DMS114 treated with DMSO at 0.1 percent for 48 hours (cell line): ENCODE data around the gene SLC36A4.
"Not testable (repeated sequence)": the region's sequence is repeated elsewhere in the genome, so short reads cannot be mapped to it uniquely, and the experiment has no call there.

Experiments
- DNase-seq: peaks from one replicate; lab custom pipeline; 2025; ENCODE audit not compliant: unreplicated experiment; lab: John Stamatoyannopoulos, UW

Gene SLC36A4

DNA sequence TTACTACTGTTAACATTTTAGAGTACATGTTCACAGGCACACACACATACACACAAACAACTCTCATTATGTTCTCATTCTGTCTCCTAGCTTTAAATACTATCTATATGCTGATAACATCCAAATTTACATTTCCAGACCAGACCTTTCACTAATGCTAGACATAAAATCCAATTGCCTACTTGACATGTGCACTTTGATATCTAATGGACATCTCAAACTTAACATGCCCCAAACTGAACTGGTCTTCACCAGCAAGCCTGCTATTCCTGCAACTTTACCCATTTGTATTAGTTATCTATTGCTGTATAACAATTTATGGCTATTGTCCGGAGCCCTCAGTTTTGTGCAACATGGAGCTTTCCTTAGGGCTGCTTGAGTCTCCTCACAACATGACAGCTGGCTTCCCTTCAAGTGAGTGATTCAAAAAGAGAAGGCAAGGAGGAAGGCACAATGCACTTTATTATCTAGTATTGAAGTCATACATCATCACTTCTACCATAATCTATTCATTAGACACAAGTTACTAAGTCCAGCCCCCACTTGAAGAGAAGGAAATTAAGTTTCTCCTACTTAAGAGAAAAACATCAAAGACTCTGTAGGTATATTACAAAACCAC is 3.0 kb downstream of the SLC36A4 start:
- no peak for DNase-seq

DNA sequence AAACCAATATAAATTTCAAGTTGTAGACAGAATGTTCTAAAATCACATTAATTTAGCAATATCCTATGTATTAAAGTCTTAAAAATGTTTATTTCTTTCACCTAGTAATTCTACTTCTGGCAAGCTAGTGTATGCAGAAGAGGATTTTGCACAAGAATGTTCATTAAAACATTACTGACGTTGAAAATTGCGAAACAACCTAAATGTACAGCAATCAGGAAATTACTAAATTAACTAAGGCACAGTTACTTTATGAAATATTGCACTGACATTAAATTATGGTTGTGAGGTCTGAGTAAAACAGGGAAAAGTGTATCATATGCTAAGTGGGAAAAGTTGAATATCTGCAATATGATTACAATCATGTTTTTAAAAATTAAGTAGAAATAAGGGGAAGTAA is 4.1 kb downstream of the SLC36A4 start:
- DNase-seq: no peak

DNA sequence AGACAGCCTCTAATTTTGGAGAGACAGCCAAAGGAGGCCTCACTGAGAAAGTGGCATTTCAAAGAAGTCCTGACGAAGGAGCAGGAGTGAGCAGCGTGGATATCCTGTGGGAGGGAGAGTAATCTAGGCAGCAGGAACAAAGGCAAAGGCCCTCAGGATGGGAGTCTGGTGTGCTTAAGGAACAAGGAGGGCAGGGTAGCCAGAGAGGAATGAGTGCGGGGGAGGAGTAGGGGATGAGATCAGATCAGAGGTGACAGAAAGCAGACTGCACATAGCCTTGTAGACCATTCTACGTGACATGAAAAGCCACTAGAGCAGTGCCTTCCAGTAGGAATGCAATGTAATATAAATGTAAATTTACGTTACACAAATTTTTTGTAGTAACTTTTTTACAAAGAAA is 5.6 kb downstream of the SLC36A4 start:
- DNase-seq: no peak

DNA sequence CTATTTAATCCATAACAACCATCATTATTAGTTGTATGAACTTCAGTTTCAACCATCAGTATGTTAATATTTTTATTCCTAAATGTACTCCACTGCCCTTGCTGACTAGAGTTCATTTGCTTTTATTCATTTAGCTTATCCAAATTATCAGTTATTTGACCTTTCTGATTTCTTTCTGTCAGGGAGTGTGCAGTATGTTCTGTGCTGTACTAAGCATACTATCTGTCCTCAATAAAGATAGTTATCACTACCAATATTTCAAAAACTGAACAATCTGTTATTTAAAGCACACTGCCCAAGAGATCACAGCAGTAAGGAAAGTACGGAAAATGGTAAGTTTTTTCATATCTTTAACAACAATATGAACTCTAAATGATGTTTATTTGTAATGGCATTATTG is 8.3 kb downstream of the SLC36A4 start:
- DNase-seq: no peak

DNA sequence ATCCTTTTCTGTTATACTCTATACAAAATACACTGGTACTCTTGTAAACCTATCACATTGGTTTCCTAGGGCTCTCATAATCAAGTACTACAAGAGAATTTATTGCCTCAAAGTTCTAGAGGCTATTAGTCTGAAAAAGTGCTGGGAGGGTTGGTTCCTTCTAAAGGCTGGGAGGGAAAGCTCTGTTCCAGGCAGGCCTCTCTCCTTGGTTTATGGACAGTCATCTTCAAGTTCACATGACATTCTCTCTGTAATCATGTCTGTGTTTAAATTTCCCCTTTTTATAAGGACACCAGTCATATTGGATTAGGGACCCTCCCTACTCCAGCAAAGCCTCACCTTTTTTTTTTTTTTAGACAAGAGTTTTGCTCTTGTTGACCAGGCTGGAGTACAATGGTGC is 9.1 kb downstream of the SLC36A4 start:
- DNase-seq: no peak

DNA sequence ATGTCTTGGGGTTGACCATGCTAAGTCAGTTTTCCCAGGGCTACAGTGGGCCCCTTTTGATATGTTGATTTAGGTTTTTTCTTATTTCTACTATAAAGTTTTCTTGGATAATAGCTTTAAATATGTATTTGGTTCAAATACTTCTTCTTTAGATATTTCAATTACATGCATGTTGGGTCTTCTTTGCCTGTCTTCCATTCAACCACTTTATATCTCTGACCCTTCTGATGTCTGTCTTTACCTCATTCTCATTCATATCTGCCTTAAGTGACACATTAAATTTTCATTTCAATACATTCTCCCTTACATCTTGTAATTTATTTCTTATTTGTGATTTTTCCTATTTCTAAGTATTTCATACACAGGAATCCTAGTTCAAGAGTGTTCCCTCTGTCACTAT is 10.5 kb downstream of the SLC36A4 start:
- DNase-seq: no peak

DNA sequence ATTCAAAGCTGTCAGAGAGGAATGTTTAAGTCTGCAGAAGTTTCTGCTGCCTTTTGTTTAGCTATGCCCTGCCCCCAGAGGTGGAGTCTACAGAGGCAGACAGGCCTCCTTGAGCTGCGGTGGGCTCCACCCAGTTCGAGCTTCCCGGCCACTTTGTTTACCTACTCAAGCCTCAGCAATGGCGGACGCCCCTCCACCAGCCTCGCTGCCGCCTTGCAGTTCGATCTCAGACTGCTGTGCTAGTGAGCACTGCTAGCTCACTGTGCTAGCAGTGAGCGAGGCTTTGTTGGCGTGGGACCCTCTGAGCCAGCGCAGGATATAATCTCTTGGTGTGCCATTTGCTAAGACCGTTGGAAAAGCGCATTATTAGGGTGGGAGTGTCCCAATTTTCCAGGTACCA is 19.9 kb downstream of the SLC36A4 start:
- DNase-seq: not testable (repeated sequence)

DNA sequence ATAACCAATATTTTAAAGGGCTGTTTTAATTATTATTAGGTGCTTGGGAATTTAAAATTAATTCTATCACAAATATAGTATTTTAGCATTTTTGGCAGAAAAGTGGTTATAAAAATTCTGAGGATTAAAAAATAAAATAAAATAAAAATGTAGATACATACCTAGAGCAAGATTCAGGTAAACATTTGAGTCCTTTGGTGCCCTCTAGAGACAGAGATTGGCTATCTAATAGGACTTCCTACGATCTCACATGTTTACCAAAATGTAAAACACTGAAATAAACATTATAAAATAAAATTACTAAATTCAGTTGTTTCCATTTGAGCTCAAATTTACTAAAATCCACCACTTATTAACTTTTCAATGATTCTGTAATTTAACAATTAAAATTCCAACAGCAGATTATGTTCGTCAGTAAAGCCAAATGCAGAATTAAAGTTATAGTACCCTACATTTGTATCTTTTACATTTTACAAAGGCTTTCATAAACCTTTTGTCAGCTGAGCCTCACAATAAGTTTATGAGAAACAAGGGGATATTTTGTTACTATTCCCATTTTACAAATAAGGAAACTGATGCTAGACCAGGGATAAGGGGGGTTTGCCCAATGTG is 27.7 kb downstream of the SLC36A4 start:
- no peak for DNase-seq

DNA sequence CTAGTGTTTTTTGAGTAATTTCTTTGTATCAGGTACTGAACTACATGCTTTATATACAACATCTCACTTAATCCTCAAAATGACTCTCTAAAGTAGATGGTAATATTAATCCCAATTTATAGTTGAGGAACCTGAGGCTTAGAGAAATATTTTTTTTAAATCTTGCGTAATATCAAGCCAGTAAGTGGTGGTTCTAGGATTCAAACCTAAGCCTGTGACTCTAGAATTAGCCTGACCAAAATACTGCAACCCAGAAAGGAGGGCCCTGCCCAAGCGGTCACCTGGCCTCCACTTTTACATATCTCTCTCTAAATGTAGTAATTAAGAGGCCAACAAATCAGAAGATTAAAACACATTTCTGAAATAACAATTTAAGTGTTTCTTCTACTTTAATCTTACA is 28.6 kb downstream of the SLC36A4 start:
- no peak for DNase-seq

DNA sequence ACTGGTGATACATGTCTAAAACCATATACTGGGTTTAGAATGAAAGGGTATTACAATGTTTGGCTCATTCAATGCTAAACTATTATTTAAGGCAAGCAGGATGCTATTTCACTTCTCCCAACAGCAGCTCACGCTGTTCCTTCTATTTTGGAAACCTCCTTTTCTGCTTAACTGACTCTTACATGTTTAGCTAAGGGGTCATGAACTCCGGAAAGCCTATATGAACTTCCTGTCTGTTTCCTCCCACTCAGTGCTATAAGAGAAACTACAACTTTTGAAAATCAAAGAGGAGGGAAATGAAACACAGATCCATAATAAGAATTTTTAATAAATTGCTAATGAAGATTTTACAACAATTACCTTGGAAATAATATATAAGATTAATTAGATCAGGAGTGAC is 30.9 kb downstream of the SLC36A4 start:
- DNase-seq: no peak

DNA sequence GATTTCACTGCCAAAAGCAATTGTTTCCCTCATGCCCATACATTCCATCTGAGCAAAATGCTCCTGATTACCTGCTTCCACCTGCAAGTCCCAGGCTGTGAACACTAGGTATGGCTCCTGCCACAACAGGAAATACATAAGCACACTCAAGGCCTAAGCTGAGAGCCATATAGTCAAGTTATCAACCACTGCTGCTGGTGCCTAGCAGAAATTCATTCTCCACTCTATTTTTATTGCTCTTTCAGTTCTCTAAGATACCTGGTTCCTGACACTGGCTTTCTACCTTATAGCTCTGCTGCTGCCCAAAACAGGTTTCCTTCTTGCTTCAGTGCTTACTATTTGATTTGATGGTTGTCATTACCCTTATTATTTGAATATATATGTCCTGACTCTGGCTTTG is 31.6 kb downstream of the SLC36A4 start:
- DNase-seq: no peak

DNA sequence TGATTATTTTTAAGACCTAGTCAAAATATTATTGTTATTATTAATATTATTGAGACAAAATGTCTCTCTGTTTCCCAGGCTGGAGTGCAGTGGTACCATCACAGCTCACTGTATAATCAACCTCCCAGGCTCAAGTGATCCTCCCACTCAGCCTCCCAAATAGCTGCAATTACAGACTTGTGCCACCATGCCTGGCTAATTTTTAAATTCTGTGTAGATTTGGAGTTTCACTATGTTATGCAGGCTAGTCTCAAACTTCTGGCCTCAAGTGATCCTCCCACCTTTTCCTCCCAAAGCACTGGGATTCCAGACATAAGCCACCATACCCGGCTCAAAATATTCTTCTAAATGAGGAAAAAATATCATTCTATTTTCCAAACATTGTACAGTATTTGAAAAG is 37.0 kb downstream of the SLC36A4 start:
- no peak for DNase-seq

DNA sequence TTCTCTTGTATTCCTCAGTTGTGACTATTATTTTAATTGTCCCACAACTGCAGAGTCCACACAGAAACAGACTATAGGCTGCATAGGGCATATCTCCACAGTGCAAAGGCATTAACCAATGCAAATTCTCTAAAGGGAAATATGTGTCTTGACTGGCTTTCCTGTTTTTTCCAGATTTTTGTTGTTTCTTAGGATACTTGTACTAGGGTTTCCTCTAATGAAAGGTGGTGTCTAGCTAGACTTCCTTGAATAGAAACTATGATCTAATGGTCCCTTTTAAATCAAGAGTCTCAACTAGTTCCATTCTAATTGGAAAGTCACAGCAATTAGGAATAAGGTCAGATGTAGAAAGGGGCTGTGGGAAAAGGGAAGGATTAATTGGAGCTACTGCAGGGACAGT is 37.6 kb downstream of the SLC36A4 start:
- DNase-seq: no peak

DNA sequence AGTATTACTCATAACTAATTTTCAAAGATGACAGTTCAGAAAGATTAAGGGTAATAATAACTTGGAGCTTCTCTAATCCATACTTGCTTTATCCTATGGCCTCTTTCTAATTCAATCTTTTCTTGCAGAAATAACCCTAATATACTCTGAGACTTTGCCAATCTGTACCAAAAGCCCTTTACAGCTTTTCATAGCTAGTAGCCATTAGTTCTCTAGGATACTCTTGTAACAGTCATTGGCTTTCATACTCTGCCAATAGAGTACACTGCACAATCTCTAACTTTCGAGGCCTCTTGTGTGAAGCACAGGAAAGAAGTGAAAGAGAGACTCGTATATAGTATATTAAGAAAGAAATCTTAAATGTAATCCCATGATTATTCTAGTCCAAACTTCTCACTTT is 38.1 kb downstream of the SLC36A4 start:
- no peak for DNase-seq

DNA sequence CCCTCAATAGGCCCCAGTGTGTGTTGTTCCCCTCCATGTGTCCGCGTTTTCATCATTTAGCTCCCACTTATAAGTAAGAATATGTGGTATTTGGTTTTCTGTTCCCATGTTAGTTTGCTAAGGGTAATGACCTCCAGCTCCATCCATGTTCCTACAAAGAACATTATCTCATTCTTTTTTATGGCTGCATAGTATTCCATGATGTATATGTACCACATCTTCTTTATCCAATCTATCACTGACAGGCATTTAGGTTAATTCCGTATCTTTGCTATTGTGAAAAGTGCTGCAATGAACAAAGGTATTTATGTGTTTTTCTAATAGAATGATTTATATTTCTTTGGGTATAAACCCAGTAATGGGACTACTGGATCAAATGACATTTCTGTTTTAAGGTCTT is 42.1 kb downstream of the SLC36A4 start:
- DNase-seq: no peak

DNA sequence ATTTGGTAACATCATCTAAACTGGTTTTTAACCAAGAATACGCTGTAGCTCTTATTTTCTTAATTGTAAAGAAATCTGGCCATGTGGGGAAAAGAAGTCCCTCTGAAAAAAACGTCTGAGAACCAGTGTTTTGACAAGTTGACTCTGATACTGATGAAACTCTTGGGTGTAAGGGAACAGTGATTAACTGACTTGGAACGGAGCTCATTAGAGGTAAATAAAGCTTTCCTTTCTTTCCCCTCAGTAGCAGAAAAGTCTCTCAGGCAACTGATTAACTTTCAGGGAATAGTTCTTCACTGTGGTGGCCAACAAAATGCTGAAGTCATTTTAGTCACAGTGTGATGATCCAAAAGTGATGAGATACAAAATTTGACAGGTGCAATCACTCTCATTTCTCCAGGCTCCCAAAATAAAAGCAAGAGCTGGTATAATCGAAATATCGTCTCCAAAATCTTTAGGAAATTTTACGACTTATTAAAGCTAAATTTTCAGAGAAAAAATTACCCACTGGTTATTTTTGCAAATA is 52.3 kb downstream of the SLC36A4 start:
- DNase-seq: no peak

DNA sequence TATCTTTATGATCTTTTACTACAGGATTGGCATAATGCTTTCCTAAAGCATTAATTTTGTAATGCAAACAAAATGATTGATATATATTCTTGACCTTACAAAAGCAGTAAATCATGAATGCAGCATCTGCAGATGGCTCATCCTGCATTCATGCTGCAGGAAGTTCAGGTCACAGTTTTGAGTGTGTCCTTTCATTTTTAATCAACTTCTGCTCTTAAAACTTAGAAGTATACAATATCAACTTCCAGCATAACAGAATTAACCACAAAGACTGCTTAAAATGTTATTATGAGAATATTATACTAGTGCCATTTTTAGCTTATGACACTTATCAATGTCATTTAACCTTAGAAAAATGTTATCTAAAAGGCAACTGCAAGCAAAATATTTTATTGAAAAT is 54.0 kb downstream of the SLC36A4 start:
- DNase-seq: no peak

DNA sequence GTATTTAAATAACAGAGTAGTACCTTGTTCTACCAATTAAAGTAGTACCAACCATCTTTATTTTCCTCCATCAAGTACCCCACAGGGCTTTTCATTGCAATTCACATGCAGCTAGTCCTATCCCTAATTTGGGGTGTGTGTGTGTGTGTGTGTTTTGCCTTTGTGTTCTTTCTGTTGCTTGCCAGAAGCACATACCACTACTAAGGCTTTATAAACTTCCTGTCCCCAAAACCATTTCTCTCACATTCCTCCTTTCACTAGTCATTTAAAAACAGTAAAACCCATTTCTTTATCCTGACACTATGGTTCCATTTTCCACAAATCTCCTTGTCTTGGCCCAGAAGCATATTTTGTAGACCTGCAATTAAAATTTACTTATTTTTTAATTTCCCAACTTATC is 54.6 kb downstream of the SLC36A4 start:
- no peak for DNase-seq

DNA sequence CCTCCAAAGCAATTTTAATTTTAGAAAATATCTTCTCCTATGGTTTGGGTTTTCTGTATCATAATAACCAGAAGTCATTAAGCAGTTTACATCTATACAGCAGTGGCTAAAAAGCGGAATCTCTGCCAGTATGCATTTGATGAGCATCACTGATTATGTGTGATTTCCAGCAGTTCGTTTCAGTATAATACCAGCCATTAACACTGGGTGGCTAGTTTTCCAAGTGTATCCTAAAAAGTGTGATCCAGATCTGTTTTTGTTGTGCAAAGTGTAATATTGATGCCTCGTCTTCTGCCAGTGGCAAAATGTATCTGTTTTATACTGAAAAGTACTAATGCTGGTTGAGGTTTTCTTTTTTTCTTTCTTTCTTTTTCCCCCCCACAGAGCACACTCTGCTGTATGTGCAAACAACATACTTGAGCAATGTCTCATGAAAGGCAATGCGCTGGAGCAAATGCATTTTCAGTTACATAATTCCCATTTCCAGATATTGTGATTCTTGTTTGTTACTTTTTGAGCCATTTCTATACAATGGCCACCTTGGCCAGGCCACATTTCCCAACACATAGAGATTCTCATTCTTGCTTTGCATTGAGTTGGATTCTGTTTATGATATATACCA is 64.2 kb downstream of the SLC36A4 start:
- DNase-seq: no peak

DNA sequence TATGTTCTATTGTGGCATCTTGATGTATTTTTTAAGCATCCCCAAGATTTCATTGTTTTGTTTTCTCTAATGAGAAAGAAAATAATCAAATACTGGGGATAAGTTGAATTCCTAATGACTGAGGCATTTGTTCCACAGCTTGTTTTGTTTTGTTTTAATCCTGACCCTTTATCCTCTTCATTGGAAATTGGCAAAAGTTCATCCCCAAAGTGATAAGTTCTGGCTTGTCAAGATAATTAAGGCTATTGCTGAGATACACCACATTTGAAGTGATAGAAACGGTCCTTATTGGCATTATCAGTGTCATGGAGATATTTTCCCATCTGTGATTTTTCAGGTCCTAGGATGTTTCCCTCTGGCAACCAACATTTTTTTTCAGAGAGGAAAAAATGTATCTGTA is 65.0 kb downstream of the SLC36A4 start:
- no peak for DNase-seq

DNA sequence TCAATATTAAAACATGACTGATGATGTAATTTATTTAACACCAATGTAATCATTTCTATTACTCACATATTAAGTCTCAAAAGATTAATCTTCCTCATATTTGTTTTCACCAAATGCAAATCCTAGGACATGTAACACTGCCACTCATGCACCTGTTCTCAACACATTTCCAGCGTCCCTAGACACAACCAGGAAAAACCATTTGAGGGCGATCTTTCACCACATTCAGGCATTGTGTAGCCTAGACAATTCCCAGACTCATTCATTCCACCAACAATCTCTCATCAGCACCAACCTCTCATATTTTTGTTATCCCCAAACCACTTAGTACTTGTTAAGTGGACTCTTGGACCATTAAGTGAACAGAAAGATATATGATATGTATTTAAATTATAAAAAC is 66.1 kb downstream of the SLC36A4 start:
- DNase-seq: no peak

DNA sequence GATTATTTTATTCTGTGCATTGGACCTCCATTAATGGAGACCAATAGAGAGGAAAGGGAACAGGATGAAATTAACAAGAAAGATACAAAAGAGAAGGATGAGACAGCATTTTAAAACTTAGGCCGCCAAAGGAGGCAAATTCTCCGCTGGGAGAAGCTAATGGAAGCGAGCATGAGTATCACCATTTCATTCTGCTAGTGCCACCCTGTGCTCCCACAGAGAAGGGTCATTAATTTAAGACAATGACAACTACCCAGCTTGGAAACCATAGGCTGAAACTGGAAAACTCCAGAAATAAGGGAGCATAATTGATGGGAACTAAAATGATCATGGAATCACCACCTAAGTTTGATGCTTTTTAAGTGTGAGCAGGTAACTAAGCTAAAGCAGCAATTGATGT is 69.2 kb downstream of the SLC36A4 start:
- DNase-seq: no peak
